Epithelial cell of esophagus (primary cell): ENCODE measurements around the gene CENPP.
A peak's percentile ranks its signal among the peaks of the same experiment; 100 is the strongest.

Source experiments
- DNase-seq: peaks from one replicate; pipeline ENCODE4 v3.0.0; 2010; ENCODE audit warnings: low read depth
- H3K4me3 ChIP-seq: 2 replicates; pipeline ENCODE4 v1.5.1; 2011; ENCODE audit warnings: mild to moderate bottlenecking, low read length, control low read depth
- TF ChIP-seq, protein P1 (sequence below): IDR thresholded peaks from 2 replicates; pipeline ENCODE4 v1.5.1; 2011; ENCODE audit warnings: low read depth, mild to moderate bottlenecking, low read length, control low read depth, inconsistent platforms; ENCODE audit not compliant: insufficient read depth; ENCODE audit errors: missing control alignments

The CENPP gene

DNA sequence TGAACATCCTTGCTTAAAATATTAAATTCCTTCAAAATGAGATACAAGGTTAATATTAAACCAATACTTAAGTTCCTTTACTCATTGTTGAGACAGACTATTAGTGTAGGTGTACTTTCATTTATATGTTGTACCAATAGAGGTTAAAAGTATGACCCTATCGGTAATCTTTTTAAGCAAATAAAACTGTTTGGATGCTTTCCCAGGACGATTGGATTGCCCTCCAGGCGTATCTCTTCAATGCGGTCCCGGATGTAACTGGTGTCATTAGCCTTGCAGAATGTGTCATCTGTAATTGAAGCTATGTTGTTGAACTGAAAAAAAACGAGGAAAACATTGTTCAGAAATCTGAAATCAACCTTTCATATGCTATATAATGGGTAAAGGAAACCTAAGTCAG lies 59.7 kb downstream of the CENPP start:
- TF ChIP-seq, protein P1, sequence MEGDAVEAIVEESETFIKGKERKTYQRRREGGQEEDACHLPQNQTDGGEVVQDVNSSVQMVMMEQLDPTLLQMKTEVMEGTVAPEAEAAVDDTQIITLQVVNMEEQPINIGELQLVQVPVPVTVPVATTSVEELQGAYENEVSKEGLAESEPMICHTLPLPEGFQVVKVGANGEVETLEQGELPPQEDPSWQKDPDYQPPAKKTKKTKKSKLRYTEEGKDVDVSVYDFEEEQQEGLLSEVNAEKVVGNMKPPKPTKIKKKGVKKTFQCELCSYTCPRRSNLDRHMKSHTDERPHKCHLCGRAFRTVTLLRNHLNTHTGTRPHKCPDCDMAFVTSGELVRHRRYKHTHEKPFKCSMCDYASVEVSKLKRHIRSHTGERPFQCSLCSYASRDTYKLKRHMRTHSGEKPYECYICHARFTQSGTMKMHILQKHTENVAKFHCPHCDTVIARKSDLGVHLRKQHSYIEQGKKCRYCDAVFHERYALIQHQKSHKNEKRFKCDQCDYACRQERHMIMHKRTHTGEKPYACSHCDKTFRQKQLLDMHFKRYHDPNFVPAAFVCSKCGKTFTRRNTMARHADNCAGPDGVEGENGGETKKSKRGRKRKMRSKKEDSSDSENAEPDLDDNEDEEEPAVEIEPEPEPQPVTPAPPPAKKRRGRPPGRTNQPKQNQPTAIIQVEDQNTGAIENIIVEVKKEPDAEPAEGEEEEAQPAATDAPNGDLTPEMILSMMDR, result no peak
- H3K4me3 ChIP-seq, result no peak overlapping the region
- peak; percentile 29 for DNase-seq

DNA sequence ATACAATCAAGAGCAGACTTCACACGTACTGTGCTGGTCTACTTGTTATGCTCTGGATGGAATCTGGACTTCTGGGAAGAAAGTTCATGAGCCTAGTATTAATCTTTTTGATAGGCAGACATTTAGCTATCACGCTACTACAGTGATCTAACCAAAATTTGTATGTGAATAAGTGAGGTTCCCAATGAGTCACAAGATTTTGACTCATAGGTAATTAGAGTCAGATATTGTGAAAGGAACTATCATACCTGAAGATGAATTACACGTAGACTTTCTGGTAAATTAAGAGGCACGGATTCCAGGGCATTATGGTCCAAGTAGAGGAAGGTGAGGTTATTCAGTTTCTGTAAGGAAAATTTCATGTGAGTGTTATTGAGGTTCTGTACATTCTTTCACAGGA lies 60.2 kb downstream of the CENPP start:
- TF ChIP-seq, protein P1, result no peak
- H3K4me3 ChIP-seq, result no peak overlapping the region
- DNase-seq, result peak; percentile 91

DNA sequence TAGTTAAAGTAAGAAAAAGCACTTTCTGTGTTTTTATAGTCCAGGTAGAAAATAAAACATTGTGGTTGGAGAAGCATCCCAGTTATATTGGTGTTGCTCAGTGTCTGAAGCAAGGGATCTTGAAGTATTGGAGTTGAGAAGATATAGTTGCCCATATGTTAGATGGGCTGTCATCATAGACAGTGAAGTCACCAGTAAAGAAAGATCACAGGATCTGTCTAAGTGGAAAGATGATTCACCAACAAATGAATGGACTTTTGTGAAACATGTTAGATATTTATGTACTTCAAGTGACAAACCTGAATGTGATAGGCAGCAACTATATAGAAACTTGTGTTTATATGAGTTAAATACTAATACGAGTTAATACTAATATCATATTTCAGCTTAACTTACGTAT lies 66.9 kb downstream of the CENPP start:
- TF ChIP-seq, protein P1, result no peak
- peak; percentile 41 for DNase-seq
- no peak overlapping the region for H3K4me3 ChIP-seq

DNA sequence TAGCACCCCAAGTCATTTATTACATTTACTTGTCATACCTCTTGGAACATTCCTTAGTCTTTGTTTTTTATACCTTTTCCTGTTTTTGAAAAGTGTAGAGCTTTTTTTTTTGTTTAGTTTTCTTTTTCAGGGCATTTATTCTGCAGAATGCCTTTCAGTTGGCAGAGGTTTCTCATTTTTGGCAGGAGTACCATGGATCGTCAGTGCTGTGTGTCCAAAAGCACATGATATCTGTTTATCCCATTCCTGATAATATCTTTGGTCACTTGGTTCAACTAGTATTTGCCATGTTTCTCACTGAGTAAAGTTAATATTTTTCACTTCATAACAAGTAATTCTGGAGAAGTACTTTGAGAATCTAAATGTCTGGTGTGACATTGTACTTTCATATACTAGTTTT lies 67.9 kb downstream of the CENPP start:
- H3K4me3 ChIP-seq, result no peak overlapping the region
- TF ChIP-seq, protein P1, result no peak
- no peak for DNase-seq

DNA sequence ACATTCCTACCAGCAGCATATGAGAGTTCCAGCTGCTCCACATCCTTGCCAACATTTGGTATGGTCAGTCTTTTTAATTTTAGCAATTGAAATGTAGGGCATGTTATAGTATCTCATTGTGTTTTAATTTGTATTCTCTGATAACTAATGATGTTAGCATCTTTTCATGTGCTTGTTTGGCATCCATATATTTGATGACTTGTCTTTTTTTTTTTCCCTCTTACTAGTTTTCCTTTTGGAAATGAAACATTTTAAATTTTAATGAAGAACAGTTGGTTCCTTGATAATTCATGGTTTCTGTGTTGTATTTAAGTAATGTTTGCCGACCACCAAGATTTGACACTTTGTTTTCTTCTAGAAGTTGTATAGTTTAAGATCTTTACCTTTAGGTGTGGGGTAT lies 69.9 kb downstream of the CENPP start:
- TF ChIP-seq, protein P1, result no peak
- DNase-seq, result no peak
- no peak overlapping the region for H3K4me3 ChIP-seq

DNA sequence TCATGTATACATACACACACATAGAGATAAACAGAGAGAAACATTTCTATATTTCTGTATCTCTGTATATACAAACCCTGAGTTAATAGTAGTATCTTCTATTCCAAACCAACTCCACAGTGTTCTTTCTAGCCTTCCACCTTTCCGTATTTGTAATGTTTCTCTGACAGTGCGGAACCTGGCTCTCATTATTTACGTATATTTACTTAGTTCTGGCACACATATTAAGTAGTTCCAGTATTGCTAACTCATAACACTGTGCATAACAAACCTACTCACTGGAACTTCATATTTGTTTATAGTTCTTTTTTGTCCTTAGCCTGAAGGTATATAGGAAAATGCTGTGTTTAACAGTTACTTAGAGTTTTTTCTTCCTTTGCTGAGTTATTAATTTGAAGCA lies 72.1 kb downstream of the CENPP start:
- DNase-seq, result no peak
- TF ChIP-seq, protein P1, result no peak
- H3K4me3 ChIP-seq, result no peak overlapping the region

DNA sequence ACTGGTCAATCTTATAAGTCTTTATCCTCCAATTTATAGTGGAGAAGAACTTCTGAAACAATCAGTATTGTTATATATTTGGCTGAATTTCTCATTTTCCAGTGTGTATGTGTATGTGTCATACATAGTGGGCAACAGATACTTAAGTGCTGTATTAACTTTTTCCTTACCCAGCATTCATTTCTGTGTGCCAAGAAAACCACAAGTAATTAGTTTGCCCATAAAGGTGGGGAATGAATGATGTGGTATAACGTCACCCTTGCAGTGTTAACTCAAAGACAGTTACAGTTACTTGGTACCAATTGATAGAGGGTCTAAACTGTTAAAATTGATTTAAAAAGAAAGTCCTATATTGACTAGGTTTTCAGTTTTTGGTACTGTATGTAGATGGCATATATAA lies 76.6 kb downstream of the CENPP start:
- DNase-seq, result no peak
- TF ChIP-seq, protein P1, result no peak
- H3K4me3 ChIP-seq, result no peak overlapping the region
